ENCODE results near the gene PLXDC2.
"Not testable (repeated sequence)": the region's sequence is repeated elsewhere in the genome, so short reads cannot be mapped to it uniquely, and the experiment has no call there.

PLXDC2 gene

GRCh38 chr10:19816411-19817230 is at the start of gene PLXDC2:
TSS of gene PLXDC2 (plus strand) at chr10:19816432.
- no peak for DNase-seq

- no peak for DNase-seq
Measured at GRCh38 chr10:19767876-19768275, 48.4 kb upstream of the PLXDC2 start.

GRCh38 chr10:19769826-19770225 is 46.4 kb upstream of the PLXDC2 start:
- DNase-seq = not testable (repeated sequence)

GRCh38 chr10:19772972-19773371 is 43.3 kb upstream of the PLXDC2 start:
- DNase-seq = no peak

GRCh38 chr10:19775296-19775695 is 40.9 kb upstream of the PLXDC2 start:
- no peak for DNase-seq

- DNase-seq = no peak
Measured at GRCh38 chr10:19777806-19778205, 38.4 kb upstream of the PLXDC2 start.

GRCh38 chr10:19778996-19779395 is 37.2 kb upstream of the PLXDC2 start:
- DNase-seq = no peak

- no peak for DNase-seq
Measured at GRCh38 chr10:19782430-19783089, 33.7 kb upstream of the PLXDC2 start.

- no peak for DNase-seq
Measured at GRCh38 chr10:19783721-19784120, 32.5 kb upstream of the PLXDC2 start.

GRCh38 chr10:19785366-19785765 is 30.9 kb upstream of the PLXDC2 start:
- no peak for DNase-seq

GRCh38 chr10:19788075-19788686 is 28.1 kb upstream of the PLXDC2 start:
- DNase-seq = no peak

GRCh38 chr10:19788902-19789301 is 27.3 kb upstream of the PLXDC2 start:
- DNase-seq = no peak

- no peak for DNase-seq
Measured at GRCh38 chr10:19789607-19790006, 26.6 kb upstream of the PLXDC2 start.

- DNase-seq = no peak
Measured at GRCh38 chr10:19791032-19791431, 25.2 kb upstream of the PLXDC2 start.

- DNase-seq = no peak
Measured at GRCh38 chr10:19795684-19796083, 20.5 kb upstream of the PLXDC2 start.

GRCh38 chr10:19800161-19800560 is 16.1 kb upstream of the PLXDC2 start:
- no peak for DNase-seq

GRCh38 chr10:19801369-19801768 is 14.9 kb upstream of the PLXDC2 start:
- no peak for DNase-seq

GRCh38 chr10:19803676-19804075 is 12.6 kb upstream of the PLXDC2 start:
- no peak for DNase-seq

- no peak for DNase-seq
Measured at GRCh38 chr10:19809481-19809880, 6.8 kb upstream of the PLXDC2 start.

- DNase-seq = no peak
Measured at GRCh38 chr10:19811540-19811939, 4.7 kb upstream of the PLXDC2 start.

GRCh38 chr10:19812976-19813375 is 3.3 kb upstream of the PLXDC2 start:
- no peak for DNase-seq

GRCh38 chr10:19815036-19815730 is 1.0 kb upstream of the PLXDC2 start:
- no peak for DNase-seq

GRCh38 chr10:19815731-19816410 is 361 bp upstream of the PLXDC2 start:
- DNase-seq = no peak

Measured in NCI-H2227 treated with DMSO at 0.1 percent for 48 hours (cell line).